Brain microvascular endothelial cell (primary cell): ENCODE results near the gene BUD23.
A peak's percentile ranks its signal among the peaks of the same experiment; 100 is the strongest.

Experiments used
- DNase-seq: peaks from one replicate; pipeline ENCODE4 v3.0.0-alpha.2; 2020
- H3K27ac ChIP-seq: fragments of 250-450 bp; sonication (Bioruptor Pico); 2 replicates; pipeline ENCODE4 v1.5.1; 2020; ENCODE audit warnings: mild to moderate bottlenecking, moderate library complexity
- H3K27me3 ChIP-seq: fragments of 250-450 bp; sonication (Bioruptor Pico); replicated peaks from 2 replicates; pipeline ENCODE4 v1.5.1; 2020; ENCODE audit warnings: mild to moderate bottlenecking
- H3K36me3 ChIP-seq: fragments of 250-450 bp; sonication (Bioruptor Pico); replicated peaks from 2 replicates; pipeline ENCODE4 v1.5.1; 2020; ENCODE audit warnings: mild to moderate bottlenecking
- H3K4me3 ChIP-seq: 2 replicates; pipeline ENCODE4 v1.5.1; 2011; ENCODE audit warnings: low read depth, mild to moderate bottlenecking, control low read depth, low read length, moderate library complexity
- CTCF ChIP-seq: IDR thresholded peaks from 2 replicates; pipeline ENCODE4 v1.5.1; 2011; ENCODE audit warnings: low read depth, mild to moderate bottlenecking, moderate library complexity, low read length, control low read depth, inconsistent platforms; ENCODE audit errors: missing control alignments
- in situ Hi-C: cut with HindIII; loops from 2 replicates; pipeline ENCODE4 v1.10.0; 2017; ENCODE audit warnings: low sequenced_read_pairs, low pct_ligation_motif_present

The BUD23 gene

GRCh38 chr7:73667344-73668102 lies 15.9 kb upstream of the BUD23 start, which contains the start of gene VPS37D:
Gene VPS37D (plus strand): TSS chr7:73667831. CDS start chr7:73667959, 128 bp downstream.
- Histone ChIP-seq H3K36me3 (no peaks in the 10 kb centered on the region), H3K4me3 (peak within 1 kb of the TSS; percentile 64), H3K27me3 (no peaks in the 10 kb centered on the region), H3K27ac (no peak within 1 kb of the TSS)
- in situ Hi-C loops, result no loop called here
- peak; percentile 55 for DNase-seq
- TF ChIP-seq CTCF, result peak; percentile 60

- H3K27ac ChIP-seq, result no peak overlapping the region
- no peak for TF ChIP-seq CTCF
- DNase-seq, result no peak
- no peaks in the 10 kb centered on the region for H3K27me3 ChIP-seq
- H3K36me3 ChIP-seq, result no peaks in the 10 kb centered on the region
- H3K4me3 ChIP-seq, result peak overlapping the region; percentile 64
- in situ Hi-C loops, result no loop called here
These were observed 15.1 kb upstream of the BUD23 start for GRCh38 chr7:73668103-73668885.

- Histone ChIP-seq H3K4me3 (peak overlapping the region; percentile 64), H3K36me3 (no peaks in the 10 kb centered on the region)
These were observed 14.5 kb upstream of the BUD23 start for GRCh38 chr7:73668886-73669230.

GRCh38 chr7:73669288-73669701 lies 14.1 kb upstream of the BUD23 start:
- TF ChIP-seq CTCF, result no peak
- Histone ChIP-seq H3K27ac (no peak overlapping the region), H3K36me3 (no peaks in the 10 kb centered on the region), H3K4me3 (no peak overlapping the region), H3K27me3 (no peaks in the 10 kb centered on the region)
- in situ Hi-C loops, result no loop called here
- no peak for DNase-seq

More at GRCh38 chr7:73668886-73669230, 14.5 kb upstream of the BUD23 start:
- H3K27me3 ChIP-seq, result no peaks in the 10 kb centered on the region
- no peak overlapping the region for H3K27ac ChIP-seq
- in situ Hi-C loops, result no loop called here
- TF ChIP-seq CTCF, result no peak
- no peak for DNase-seq

- H3K27me3 ChIP-seq, result no peaks in the 10 kb centered on the region
- H3K27ac ChIP-seq, result no peak overlapping the region
- TF ChIP-seq CTCF, result no peak
- no peak overlapping the region for H3K4me3 ChIP-seq
- in situ Hi-C loops, result no loop called here
- H3K36me3 ChIP-seq, result no peaks in the 10 kb centered on the region
- DNase-seq, result no peak
These were observed 13.5 kb upstream of the BUD23 start for GRCh38 chr7:73669858-73670385.
